ENCODE data around the gene KDM2A. TPM values are rescaled to one million over a fixed set of nuclear protein-coding genes. Genes with fewer than 3 reads are reported as not detected.

KDM2A gene
- total RNA-seq, 4 donors from 2014 or later, result 64.5 to 84.0 (median 70.3) TPM

GRCh38 chr11:67270256-67271204 is 151.5 kb downstream of the KDM2A start:
- no peak for DNase-seq (ENCODE audit: low spot score in 2 of 2)
- 26 to 27% methylated on average over 28 of the region's 28 CpGs for WGBS, 2 donors
- no peak for TF ChIP-seq CTCF (IDR thresholded peaks at IDR 0.05)
- no peak for TF ChIP-seq POLR2A (IDR thresholded peaks at IDR 0.05)
- intact Hi-C loops (cut with DNase I; ENCODE audit: low total_unique reads), result no loop called here
- H3K4me3 ChIP-seq (ENCODE audit: low read depth, poor library complexity, severe bottlenecking), result no peak overlapping the region

- no peak for DNase-seq (ENCODE audit: low spot score in 2 of 2)
- 59 to 71% methylated on average over 5 of the region's 5 CpGs for WGBS, 2 donors
- intact Hi-C loops (cut with DNase I; ENCODE audit: low total_unique reads), result no loop called here
- TF ChIP-seq CTCF (IDR thresholded peaks at IDR 0.05) (no peak), POLR2A (IDR thresholded peaks at IDR 0.05) (no peak)
- H3K4me3 ChIP-seq (ENCODE audit: low read depth, poor library complexity, severe bottlenecking), result no peak overlapping the region
Measured at GRCh38 chr11:67271205-67271540, 152.1 kb downstream of the KDM2A start.

GRCh38 chr11:67271541-67272284 is 152.7 kb downstream of the KDM2A start:
- no peak for TF ChIP-seq CTCF (IDR thresholded peaks at IDR 0.05)
- TF ChIP-seq POLR2A (IDR thresholded peaks at IDR 0.05), result no peak
- intact Hi-C loops (cut with DNase I; ENCODE audit: low total_unique reads), result no loop called here

GRCh38 chr11:67272327-67273259 is 153.5 kb downstream of the KDM2A start:
- no peak for DNase-seq (ENCODE audit: low spot score in 2 of 2)
- 61 to 62% methylated on average over 21 to 23 of the region's 23 CpGs for WGBS, 2 donors
- intact Hi-C loops (cut with DNase I; ENCODE audit: low total_unique reads), result no loop called here
- TF ChIP-seq CTCF (IDR thresholded peaks at IDR 0.05), result no peak
- TF ChIP-seq POLR2A (IDR thresholded peaks at IDR 0.05), result no peak
- no peak overlapping the region for H3K4me3 ChIP-seq (ENCODE audit: low read depth, poor library complexity, severe bottlenecking)

More at GRCh38 chr11:67271541-67272284, 152.7 kb downstream of the KDM2A start:
- DNase-seq (ENCODE audit: low spot score in 2 of 2), result peak in 1 of 2 donors; percentile 81
- 61% methylated on average over 12 to 14 of the region's 19 CpGs for WGBS, 2 donors
- H3K4me3 ChIP-seq (ENCODE audit: low read depth, poor library complexity, severe bottlenecking), result no peak overlapping the region

GRCh38 chr11:67273260-67273990 is 154.4 kb downstream of the KDM2A start:
- TF ChIP-seq POLR2A (IDR thresholded peaks at IDR 0.05) (no peak), CTCF (IDR thresholded peaks at IDR 0.05) (no peak)
- peak in 1 of 2 donors; percentile 76 for DNase-seq (ENCODE audit: low spot score in 2 of 2)
- H3K4me3 ChIP-seq (ENCODE audit: low read depth, poor library complexity, severe bottlenecking), result no peak overlapping the region
- intact Hi-C loops (cut with DNase I; ENCODE audit: low total_unique reads), result no loop called here
- 25 to 31% methylated on average over 11 to 14 of the region's 14 CpGs for WGBS, 2 donors

Data from lower leg skin (tissue), 4 donors.